ENCODE results near the gene ELP5. TPM values are rescaled to one million over a fixed set of nuclear protein-coding genes. Genes with fewer than 3 reads are reported as not detected.

The ELP5 gene
- total RNA-seq, 4 donors from 2014 or later = 10.8 to 20.6 (median 17.1) TPM

GRCh38 chr17:7260151-7260550 is 8.1 kb downstream of the ELP5 start:
- DNase-seq (ENCODE audit: low spot score in 2 of 2) = no peak
- H3K4me3 ChIP-seq (ENCODE audit: low read depth, poor library complexity, severe bottlenecking) = no peak overlapping the region
- 78 to 79% methylated on average over 4 of the region's 4 CpGs for WGBS, 2 donors
- TF ChIP-seq CTCF (IDR thresholded peaks at IDR 0.05) (no peak), POLR2A (IDR thresholded peaks at IDR 0.05) (no peak)
- intact Hi-C loops (cut with DNase I; ENCODE audit: low total_unique reads) = no loop called here

GRCh38 chr17:7260651-7261378 is 8.8 kb downstream of the ELP5 start:
- WGBS, 2 donors = 10 to 12% methylated on average over 27 to 46 of the region's 54 CpGs
- intact Hi-C loops (cut with DNase I; ENCODE audit: low total_unique reads) = no loop called here
- TF ChIP-seq POLR2A (IDR thresholded peaks at IDR 0.05) (no peak), CTCF (IDR thresholded peaks at IDR 0.05) (no peak)
- H3K4me3 ChIP-seq (ENCODE audit: low read depth, poor library complexity, severe bottlenecking) = peak overlapping the region; percentile 13
- no peak for DNase-seq (ENCODE audit: low spot score in 2 of 2)

GRCh38 chr17:7261379-7262191 is 9.6 kb downstream of the ELP5 start:
- TF ChIP-seq CTCF (IDR thresholded peaks at IDR 0.05) = no peak
- no peak for TF ChIP-seq POLR2A (IDR thresholded peaks at IDR 0.05)
- intact Hi-C loops (cut with DNase I; ENCODE audit: low total_unique reads) = no loop called here
- WGBS, 2 donors = 15 to 18% methylated on average over 25 to 42 of the region's 71 CpGs

GRCh38 chr17:7262192-7262934 is 10.3 kb downstream of the ELP5 start, which contains the start of gene CLDN7:
Gene CLDN7 (minus strand): TSS chr17:7262478. CDS start chr17:7262043, 435 bp downstream.
- intact Hi-C loops (cut with DNase I; ENCODE audit: low total_unique reads) = no loop called here
- DNase-seq (ENCODE audit: low spot score in 2 of 2) = peak in 1 of 2 donors; percentile 91
- H3K4me3 ChIP-seq (ENCODE audit: low read depth, poor library complexity, severe bottlenecking) = peak within 1 kb of the TSS; percentile 13
- WGBS, 2 donors = 7 to 10% methylated on average over 39 to 58 of the region's 64 CpGs
- TF ChIP-seq POLR2A (IDR thresholded peaks at IDR 0.05) = no peak
- no peak for TF ChIP-seq CTCF (IDR thresholded peaks at IDR 0.05)

More at GRCh38 chr17:7261379-7262191, 9.6 kb downstream of the ELP5 start:
- H3K4me3 ChIP-seq (ENCODE audit: low read depth, poor library complexity, severe bottlenecking) = peak overlapping the region; percentile 13
- no peak for DNase-seq (ENCODE audit: low spot score in 2 of 2)

- 11 to 13% methylated on average over 26 of the region's 26 CpGs for WGBS, 2 donors
- TF ChIP-seq POLR2A (IDR thresholded peaks at IDR 0.05) (no peak), CTCF (IDR thresholded peaks at IDR 0.05) (no peak)
- intact Hi-C loops (cut with DNase I; ENCODE audit: low total_unique reads) = no loop called here
- H3K4me3 ChIP-seq (ENCODE audit: low read depth, poor library complexity, severe bottlenecking) = no peak overlapping the region
- DNase-seq (ENCODE audit: low spot score in 2 of 2) = no peak
These were observed 11.2 kb downstream of the ELP5 start for GRCh38 chr17:7262935-7263800.
